H7 (cell line): Measurements from ENCODE around the gene STX18. TPM values are rescaled to one million over a fixed set of nuclear protein-coding genes. Genes with fewer than 3 reads are reported as not detected.
A peak's percentile ranks its signal among the peaks of the same experiment; 100 is the strongest.
"Not testable (repeated sequence)": the region's sequence is repeated elsewhere in the genome, so short reads cannot be mapped to it uniquely, and the experiment has no call there.

Source experiments
- DNase-seq: peaks from one replicate; pipeline ENCODE4 v3.0.0; 2012
- H3K27me3 ChIP-seq: 2 replicates; pipeline ENCODE4 v1.6.0; 2011; ENCODE audit warnings: mild to moderate bottlenecking, low read length; ENCODE audit not compliant: control insufficient read depth, insufficient read depth
- H3K36me3 ChIP-seq: replicated peaks from 2 replicates; pipeline ENCODE4 v1.5.1; 2011; ENCODE audit warnings: low read length; ENCODE audit not compliant: control insufficient read depth, insufficient read depth
- H3K4me3 ChIP-seq: 2 replicates; pipeline ENCODE4 v1.5.1; 2011; ENCODE audit warnings: low read depth, mild to moderate bottlenecking, control low read depth, low read length, moderate library complexity; ENCODE audit not compliant: insufficient read depth
- total RNA-seq: library from RNA; depleted of rRNA; stranded (reverse); fragments of >200 nt; shearing (Covaris generic); gene quantifications from 2 replicates; pipeline ENCODE4 v1.2.3, GENCODE V29; 2014; rRNA removed

STX18 gene
- 16.1 and 17.6 TPM in 2 replicates for total RNA-seq

GRCh38 chr4:4541661-4542570 is at the start of gene STX18:
Gene STX18 (minus strand): TSS chr4:4542048. CDS start chr4:4541964, 84 bp downstream.
- peaks cover 4% of the 10 kb centered on the region for H3K36me3 ChIP-seq
- H3K27me3 ChIP-seq, result no peaks in the 10 kb centered on the region
- DNase-seq, result peak; percentile 94
- peak within 1 kb of the TSS; percentile 69 for H3K4me3 ChIP-seq

DNA sequence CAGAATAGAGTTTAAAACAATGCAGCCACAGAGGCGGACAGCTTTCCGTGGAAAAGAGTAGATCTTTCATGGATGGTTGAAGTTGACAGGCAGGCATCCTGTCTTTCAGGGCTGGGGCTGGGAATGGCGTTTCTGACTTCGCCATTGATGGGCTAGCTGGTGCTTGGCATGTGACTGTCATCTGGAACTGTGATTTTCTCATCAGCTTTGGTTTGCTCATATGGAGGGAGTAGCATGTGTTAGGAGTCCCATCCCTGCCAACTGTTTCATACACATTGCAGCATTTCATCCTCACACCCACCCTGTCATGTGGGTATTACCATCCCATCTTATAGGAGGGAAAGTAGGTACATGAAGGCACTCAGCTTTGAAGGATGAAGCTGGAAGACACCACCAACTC is 49.2 kb upstream of the STX18 start:
- no peak for DNase-seq
- Histone ChIP-seq H3K36me3 (no peaks in the 10 kb centered on the region), H3K27me3 (no peaks in the 10 kb centered on the region), H3K4me3 (no peak overlapping the region)

DNA sequence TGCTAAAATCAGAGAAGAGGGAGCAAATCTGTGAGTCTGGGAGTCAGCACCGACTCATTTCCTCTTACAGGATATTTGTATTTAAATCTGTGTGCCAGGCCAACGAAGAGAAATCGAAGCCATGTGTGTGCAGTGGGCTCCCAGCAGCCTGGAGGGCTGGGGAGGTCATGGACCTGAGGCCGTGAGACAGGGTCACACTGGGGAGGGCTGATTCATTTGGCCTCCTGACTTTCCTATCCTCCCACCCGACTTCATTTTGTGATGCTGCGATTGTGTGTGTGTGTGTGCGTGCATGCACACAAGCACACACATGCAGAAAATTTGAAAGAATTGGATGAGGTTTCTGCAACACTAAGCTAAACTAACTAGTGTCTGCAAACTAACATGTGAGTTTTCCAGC is 48.7 kb upstream of the STX18 start:
- Histone ChIP-seq H3K4me3 (no peak overlapping the region), H3K36me3 (no peaks in the 10 kb centered on the region), H3K27me3 (no peaks in the 10 kb centered on the region)
- no peak for DNase-seq

DNA sequence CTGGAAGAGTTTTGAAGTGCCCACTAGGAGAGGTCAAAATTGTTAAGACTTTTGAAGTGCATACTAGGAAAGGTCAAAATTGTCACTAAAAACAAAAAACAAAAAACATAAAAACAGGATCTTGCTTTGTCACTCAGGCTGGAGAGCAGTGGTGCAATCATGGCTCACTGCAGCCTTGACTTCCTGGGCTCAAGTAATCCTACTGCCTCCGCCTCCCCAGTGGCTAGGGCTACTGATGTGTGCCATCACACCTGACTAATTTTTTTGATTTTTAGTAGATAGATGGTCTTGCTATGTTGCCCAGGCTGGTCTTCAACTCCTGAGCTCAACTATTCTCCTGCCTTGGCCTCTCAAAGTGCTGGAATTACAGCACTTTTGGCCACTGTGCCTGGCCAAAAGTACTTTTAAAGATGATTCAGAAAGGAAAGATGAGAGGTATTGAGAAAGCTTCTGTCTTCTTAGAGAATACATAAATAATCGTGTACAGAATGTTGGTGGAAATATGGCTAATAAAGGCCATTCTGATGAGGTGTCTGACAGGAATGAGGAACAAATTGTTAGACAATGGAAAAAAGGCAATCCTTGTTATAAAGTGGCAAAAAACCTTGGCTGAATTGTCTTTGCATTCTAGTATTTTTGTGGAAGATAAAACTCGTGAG is 43.3 kb upstream of the STX18 start:
- no peak for DNase-seq
- Histone ChIP-seq H3K27me3 (no peaks in the 10 kb centered on the region), H3K36me3 (no peaks in the 10 kb centered on the region), H3K4me3 (no peak overlapping the region)

DNA sequence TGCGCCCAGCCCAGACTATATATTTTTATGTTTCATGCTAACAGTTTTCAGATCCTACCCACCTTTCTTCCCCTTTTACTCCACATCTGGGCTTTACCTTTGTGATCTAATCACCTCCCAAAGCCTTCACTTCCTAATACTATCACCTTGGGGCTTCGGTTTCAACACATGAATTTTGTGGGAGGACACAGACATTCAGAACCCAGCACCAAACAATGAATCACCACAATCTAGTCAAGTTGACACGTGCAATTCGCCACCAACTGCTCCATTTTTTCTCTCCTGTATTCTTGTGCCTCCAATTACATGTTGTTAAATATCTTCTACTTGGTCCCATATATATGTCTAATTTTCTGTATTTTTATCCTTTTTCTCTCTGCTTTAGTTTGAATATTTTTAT is 41.8 kb upstream of the STX18 start:
- Histone ChIP-seq H3K36me3 (no peaks in the 10 kb centered on the region), H3K27me3 (no peaks in the 10 kb centered on the region), H3K4me3 (no peak overlapping the region)
- no peak for DNase-seq

DNA sequence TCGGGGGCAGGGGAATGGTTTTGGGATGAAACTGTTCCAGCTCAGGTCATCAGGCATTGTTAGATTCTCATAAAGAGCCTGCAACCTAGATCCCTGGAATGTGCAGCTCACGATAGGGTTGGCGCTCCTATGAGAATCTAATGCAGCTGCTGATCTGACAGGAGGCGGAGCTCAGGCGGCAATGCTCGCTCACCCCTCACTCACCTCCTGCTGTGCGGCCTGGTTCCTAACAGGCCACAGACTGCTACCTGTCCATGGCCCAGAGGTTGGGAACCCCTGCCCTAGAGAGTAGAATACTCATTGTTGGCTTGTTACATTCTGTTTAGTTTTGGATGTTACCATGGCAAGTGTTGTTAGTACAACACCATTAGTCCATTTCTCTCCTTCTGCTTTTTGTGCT is 40.8 kb upstream of the STX18 start:
- no peaks in the 10 kb centered on the region for H3K36me3 ChIP-seq
- DNase-seq, result no peak
- H3K27me3 ChIP-seq, result no peaks in the 10 kb centered on the region
- no peak overlapping the region for H3K4me3 ChIP-seq

GRCh38 chr4:4580494-4580893 is 38.6 kb upstream of the STX18 start:
- no peaks in the 10 kb centered on the region; the same call in 1 of the 2 replicates for H3K36me3 ChIP-seq

DNA sequence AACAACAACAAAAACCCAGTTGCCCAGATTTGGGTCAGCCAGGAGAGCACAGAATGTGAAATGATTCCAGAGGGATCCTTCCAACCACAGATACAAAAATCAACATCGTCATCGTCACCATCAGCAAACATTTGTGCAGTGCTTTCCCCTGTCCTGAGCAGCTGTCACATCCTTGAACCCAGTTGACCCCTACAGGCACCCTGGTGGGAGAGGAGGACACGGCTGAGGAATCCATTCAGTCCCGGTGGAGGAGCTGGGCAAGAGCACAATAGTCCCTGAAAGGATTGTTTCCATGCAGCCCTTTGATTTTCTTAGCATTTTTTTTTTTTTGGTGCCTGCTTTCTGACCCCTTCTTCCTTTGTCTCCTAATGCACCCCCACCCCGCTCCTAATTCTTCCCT is 37.1 kb upstream of the STX18 start:
- no peak overlapping the region for H3K4me3 ChIP-seq
- H3K27me3 ChIP-seq, result peaks cover 4% of the 10 kb centered on the region
- DNase-seq, result no peak
- no peaks in the 10 kb centered on the region; the same call in 1 of the 2 replicates for H3K36me3 ChIP-seq

More at GRCh38 chr4:4580494-4580893, 38.6 kb upstream of the STX18 start:
- DNase-seq, result no peak
- peaks cover 3% of the 10 kb centered on the region for H3K27me3 ChIP-seq
- H3K4me3 ChIP-seq, result no peak overlapping the region

- peaks cover 4% of the 10 kb centered on the region for H3K27me3 ChIP-seq
- no peaks in the 10 kb centered on the region; the same call in 1 of the 2 replicates for H3K36me3 ChIP-seq
- no peak for DNase-seq
- no peak overlapping the region for H3K4me3 ChIP-seq
These were observed 35.6 kb upstream of the STX18 start for GRCh38 chr4:4577359-4577875.

DNA sequence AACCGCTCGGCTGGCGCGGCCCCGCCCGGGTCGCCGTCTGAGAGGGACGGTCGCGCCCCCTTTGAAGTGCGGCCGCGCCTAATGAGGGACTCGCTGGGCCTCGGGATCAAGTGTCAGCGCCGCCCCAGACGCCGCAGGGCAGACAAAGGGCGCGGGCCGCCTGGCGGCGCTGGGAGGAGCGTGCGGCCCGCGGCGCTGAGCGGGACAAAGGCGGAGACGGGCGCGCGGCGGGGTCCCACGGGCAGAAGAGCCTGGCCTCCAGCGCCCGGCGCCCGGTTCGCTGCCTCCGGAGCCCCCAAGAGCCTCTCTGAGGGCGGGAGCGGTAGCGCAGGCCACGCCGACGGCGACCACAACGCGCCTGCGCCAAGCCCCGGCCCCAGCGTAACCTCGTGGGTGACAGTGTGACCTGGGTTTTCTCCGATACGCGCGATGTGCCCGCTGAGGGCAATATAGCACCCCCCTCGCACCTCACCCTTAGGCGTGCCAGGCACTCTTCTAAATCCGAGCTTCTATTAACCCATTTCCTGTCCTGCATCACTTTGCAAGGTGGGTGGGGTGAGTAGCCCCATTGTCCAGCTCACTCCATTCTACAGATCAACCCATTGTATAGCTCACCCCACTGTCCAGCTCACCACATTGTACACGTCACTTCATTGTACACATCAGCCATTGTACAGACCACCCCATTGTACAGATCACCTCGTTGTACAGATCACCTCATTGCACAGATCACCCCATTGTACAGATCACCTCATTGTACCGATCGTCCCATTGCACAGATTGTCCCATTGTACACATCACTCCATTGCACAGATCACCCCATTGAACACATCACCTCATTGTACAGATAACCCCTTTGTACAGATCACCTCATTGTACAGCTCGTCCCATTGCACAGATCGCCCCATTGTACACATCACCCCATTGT is 33.7 kb upstream of the STX18 start:
- peak overlapping the region; percentile 47 for H3K4me3 ChIP-seq
- peak; percentile 94 for DNase-seq
- H3K36me3 ChIP-seq, result no peaks in the 10 kb centered on the region; the same call in 1 of the 2 replicates
- H3K27me3 ChIP-seq, result peaks cover 4% of the 10 kb centered on the region

DNA sequence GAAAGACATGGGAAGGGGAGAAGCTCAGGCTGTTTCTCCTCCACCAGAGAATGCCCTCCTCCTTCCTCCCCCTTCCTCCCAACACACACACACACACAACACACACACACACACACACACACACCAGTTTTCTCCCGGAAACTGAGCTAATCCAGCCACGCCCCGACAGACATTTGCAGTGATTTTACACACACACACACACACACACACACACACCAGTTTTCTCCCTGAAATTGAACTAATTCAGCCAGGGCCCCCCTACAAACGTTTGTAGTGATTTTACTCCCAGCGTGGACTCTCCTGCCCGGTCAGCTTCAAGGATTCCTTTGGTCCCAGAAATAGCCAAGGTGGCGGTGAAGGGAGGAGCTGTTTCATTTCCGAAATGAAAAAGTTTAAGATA is 32.9 kb upstream of the STX18 start:
- no peaks in the 10 kb centered on the region; the same call in none of the 2 replicates for H3K36me3 ChIP-seq
- H3K4me3 ChIP-seq, result peak overlapping the region; percentile 47
- H3K27me3 ChIP-seq, result peaks cover 4% of the 10 kb centered on the region
- no peak for DNase-seq

DNA sequence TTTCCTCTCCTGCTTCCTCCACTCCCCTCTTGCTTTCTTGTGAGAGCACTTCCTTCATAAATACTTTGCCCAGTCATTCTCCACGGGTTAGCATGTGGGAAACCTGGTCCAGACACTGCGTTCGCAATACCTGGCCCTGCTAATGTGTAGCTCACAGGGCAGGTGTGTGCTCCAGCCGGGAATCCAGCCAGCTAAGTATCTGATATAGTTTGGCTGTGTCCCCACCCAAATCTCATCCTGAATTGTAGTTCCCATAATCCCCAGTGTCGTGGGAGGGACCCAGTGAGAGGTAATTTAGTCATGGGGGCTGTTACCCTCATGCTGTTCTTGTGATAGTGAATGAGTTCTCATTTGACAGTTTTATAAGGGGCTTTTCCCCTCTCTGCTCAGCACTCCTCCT is 32.2 kb upstream of the STX18 start:
- peaks cover 4% of the 10 kb centered on the region for H3K27me3 ChIP-seq
- H3K36me3 ChIP-seq, result no peaks in the 10 kb centered on the region; the same call in none of the 2 replicates
- no peak overlapping the region for H3K4me3 ChIP-seq
- no peak for DNase-seq

- H3K36me3 ChIP-seq, result no peaks in the 10 kb centered on the region; the same call in none of the 2 replicates
- no peak for DNase-seq
- H3K4me3 ChIP-seq, result no peak overlapping the region
- H3K27me3 ChIP-seq, result peaks cover 4% of the 10 kb centered on the region
These were observed 31.0 kb upstream of the STX18 start for GRCh38 chr4:4572821-4573220.

- DNase-seq, H3K4me3 ChIP-seq, H3K36me3 ChIP-seq, H3K27me3 ChIP-seq: not testable (repeated sequence)
These were observed 28.0 kb upstream of the STX18 start for GRCh38 chr4:4569861-4570260.
